Activated CD4-positive, alpha-beta memory T cell treated with anti-CD3 and anti-CD28 coated beads, Interleukin-2, amount 10 ng/mL, durations not matched to agents 7 days and 5 days (primary cell): ENCODE measurements around the gene EIF6. TPM values are rescaled to one million over a fixed set of nuclear protein-coding genes. Genes with fewer than 3 reads are reported as not detected.

Experiments
- CTCF ChIA-PET: fragments of 350-600 bp; sonication (Branson Sonifier 250); formaldehyde crosslinking; loops from one replicate; lab custom pipeline; 2021; ENCODE audit warnings: antibody characterized with exemption, inconsistent platforms; lab: Charles Lee
- POLR2A ChIA-PET: fragments of 350-600 bp; sonication (Branson Sonifier 250); formaldehyde crosslinking; loops from one replicate; lab custom pipeline; 2021; ENCODE audit warnings: antibody characterized with exemption; lab: Charles Lee
- DNase-seq: peaks from one replicate; pipeline ENCODE4 v3.0.0-alpha.2; 2020
- H3K27ac Mint-ChIP-seq: one replicate; pipeline ENCODE4 v1.8.0; 2021; ENCODE audit warnings: mild to moderate bottlenecking, mixed read lengths
- H3K27me3 Mint-ChIP-seq: one replicate; pipeline ENCODE4 v1.8.0; 2021; ENCODE audit warnings: mixed read lengths
- H3K36me3 Mint-ChIP-seq: one replicate; pipeline ENCODE4 v1.8.0; 2021; ENCODE audit warnings: low read depth, mixed read lengths
- H3K4me1 Mint-ChIP-seq: one replicate; pipeline ENCODE4 v1.8.0; 2021; ENCODE audit warnings: mixed read lengths
- H3K4me3 Mint-ChIP-seq: one replicate; pipeline ENCODE4 v1.8.0; 2021; ENCODE audit warnings: mild to moderate bottlenecking, mixed read lengths
- H3K9me3 Mint-ChIP-seq: one replicate; pipeline ENCODE4 v1.8.0; 2021; ENCODE audit warnings: mixed read lengths
- total RNA-seq, 2 experiments: library from RNA; stranded (reverse); gene quantifications; one replicate each; pipeline ENCODE4 v1.2.3, GENCODE V29; 2021

EIF6 gene
- 10 to 100 TPM; 86.1 to 91.3 TPM for total RNA-seq

GRCh38 chr20:35284267-35284991 lies at the start of gene EIF6:
Gene EIF6, minus strand, starts transcription at chr20:35284772. Its CDS starts 285 bp downstream, at chr20:35284487.
- H3K27ac Mint-ChIP-seq: peak within 1 kb of the TSS; percentile 89
- peak within 1 kb of the TSS; percentile 91 for H3K4me3 Mint-ChIP-seq
- no peaks in the 10 kb centered on the region for H3K27me3 Mint-ChIP-seq
- H3K36me3 Mint-ChIP-seq: peaks cover 26% of the 10 kb centered on the region
- ChIA-PET CTCF (interaction anchor here (0.7 to 2.1 kb wide), 8 partner anchors 16 to 171 kb away, joined by 3 to 12 read pairs (median 6); partner anchors contain the start of gene CEP250), POLR2A (interaction anchor here (0.7 to 3.0 kb wide), 22 partner anchors 9 to 1370 kb away, joined by 3 to 28 read pairs (median 4); partner anchors contain the start of genes CEP250, EDEM2, EIF2S2 and RBM39)
- peak; percentile 79 for DNase-seq
- no peaks in the 10 kb centered on the region for H3K9me3 Mint-ChIP-seq
- H3K4me1 Mint-ChIP-seq: peaks cover 36% of the 10 kb centered on the region

- DNase-seq: no peak
- ChIA-PET POLR2A (no interaction called here), CTCF (interaction anchor here (5.0 kb wide), 1 partner anchor 29 kb away, joined by 95 read pairs; no protein-coding TSS in a partner anchor)
- Mint-ChIP-seq H3K27me3 (no peaks in the 10 kb centered on the region), H3K4me1 (peaks cover 6% of the 10 kb centered on the region), H3K9me3 (no peaks in the 10 kb centered on the region), H3K4me3 (no peak overlapping the region), H3K27ac (no peak overlapping the region), H3K36me3 (no peaks in the 10 kb centered on the region)
Observed at GRCh38 chr20:35333606-35334005, 49.0 kb upstream of the EIF6 start.

- DNase-seq: no peak
- H3K36me3 Mint-ChIP-seq: no peaks in the 10 kb centered on the region
- POLR2A ChIA-PET: no interaction called here
- H3K4me3 Mint-ChIP-seq: no peak overlapping the region
- no peaks in the 10 kb centered on the region for H3K9me3 Mint-ChIP-seq
- H3K27me3 Mint-ChIP-seq: no peaks in the 10 kb centered on the region
- peaks cover 6% of the 10 kb centered on the region for H3K4me1 Mint-ChIP-seq
- CTCF ChIA-PET: interaction anchor here (5.0 kb wide), 1 partner anchor 28 kb away, joined by 95 read pairs; no protein-coding TSS in a partner anchor
- H3K27ac Mint-ChIP-seq: no peak overlapping the region
Observed at GRCh38 chr20:35332540-35333200, 48.1 kb upstream of the EIF6 start.

GRCh38 chr20:35329435-35330139 lies 45.0 kb upstream of the EIF6 start:
- H3K4me1 Mint-ChIP-seq: peaks cover 8% of the 10 kb centered on the region
- no peak overlapping the region for H3K4me3 Mint-ChIP-seq
- no peak overlapping the region for H3K27ac Mint-ChIP-seq
- CTCF ChIA-PET: interaction anchor here (0.9 to 5.0 kb wide), 14 partner anchors 9 to 127 kb away, joined by 3 to 95 read pairs (median 4); partner anchors contain the start of gene MMP24OS
- H3K27me3 Mint-ChIP-seq: no peaks in the 10 kb centered on the region
- H3K36me3 Mint-ChIP-seq: no peaks in the 10 kb centered on the region
- peak; percentile 69 for DNase-seq
- no peaks in the 10 kb centered on the region for H3K9me3 Mint-ChIP-seq
- POLR2A ChIA-PET: interaction anchor here (1.0 to 1.5 kb wide), 4 partner anchors 13 to 52 kb away, joined by 3 to 7 read pairs (median 4); partner anchors contain the start of gene MMP24OS

- H3K4me3 Mint-ChIP-seq: no peak overlapping the region
- CTCF ChIA-PET: interaction anchor here (0.9 to 5.0 kb wide), 9 partner anchors 8 to 51 kb away, joined by 3 to 95 read pairs (median 5); partner anchors contain the start of gene MMP24OS
- H3K27me3 Mint-ChIP-seq: no peaks in the 10 kb centered on the region
- no peak overlapping the region for H3K27ac Mint-ChIP-seq
- no peak for DNase-seq
- POLR2A ChIA-PET: interaction anchor here (1.3 kb wide), 1 partner anchor 25 kb away, joined by 7 read pairs; no protein-coding TSS in a partner anchor
- no peaks in the 10 kb centered on the region for H3K9me3 Mint-ChIP-seq
- H3K4me1 Mint-ChIP-seq: peaks cover 8% of the 10 kb centered on the region
- peaks cover under 1% of the 10 kb centered on the region for H3K36me3 Mint-ChIP-seq
Observed at GRCh38 chr20:35328689-35329088, 44.1 kb upstream of the EIF6 start.

- H3K27ac Mint-ChIP-seq: no peak overlapping the region
- CTCF ChIA-PET: interaction anchor here (5.0 kb wide), 1 partner anchor 23 kb away, joined by 95 read pairs; no protein-coding TSS in a partner anchor
- DNase-seq: no peak
- H3K27me3 Mint-ChIP-seq: no peaks in the 10 kb centered on the region
- peaks cover 5% of the 10 kb centered on the region for H3K36me3 Mint-ChIP-seq
- no peak overlapping the region for H3K4me3 Mint-ChIP-seq
- POLR2A ChIA-PET: no interaction called here
- no peaks in the 10 kb centered on the region for H3K9me3 Mint-ChIP-seq
- H3K4me1 Mint-ChIP-seq: peaks cover 10% of the 10 kb centered on the region
Observed at GRCh38 chr20:35328095-35328685, 43.6 kb upstream of the EIF6 start.

- POLR2A ChIA-PET: no interaction called here
- H3K4me1 Mint-ChIP-seq: peaks cover 14% of the 10 kb centered on the region
Observed at GRCh38 chr20:35327074-35327976, 42.8 kb upstream of the EIF6 start.

GRCh38 chr20:35326740-35327073 lies 42.1 kb upstream of the EIF6 start:
- H3K27ac Mint-ChIP-seq: no peak overlapping the region
- no peak overlapping the region for H3K4me3 Mint-ChIP-seq
- H3K9me3 Mint-ChIP-seq: no peaks in the 10 kb centered on the region
- peaks cover 5% of the 10 kb centered on the region for H3K36me3 Mint-ChIP-seq
- peaks cover 14% of the 10 kb centered on the region for H3K4me1 Mint-ChIP-seq
- CTCF ChIA-PET: interaction anchor here (0.9 kb wide), 1 partner anchor 232 kb away, joined by 5 read pairs; no protein-coding TSS in a partner anchor
- DNase-seq: no peak
- no peaks in the 10 kb centered on the region for H3K27me3 Mint-ChIP-seq
- POLR2A ChIA-PET: no interaction called here

More at GRCh38 chr20:35327074-35327976, 42.8 kb upstream of the EIF6 start:
- DNase-seq: no peak
- CTCF ChIA-PET: interaction anchor here (0.9 kb wide), 1 partner anchor 233 kb away, joined by 5 read pairs; no protein-coding TSS in a partner anchor
- Mint-ChIP-seq H3K4me3 (no peak overlapping the region), H3K36me3 (peaks cover 5% of the 10 kb centered on the region), H3K27me3 (no peaks in the 10 kb centered on the region), H3K27ac (no peak overlapping the region), H3K9me3 (no peaks in the 10 kb centered on the region)

- peaks cover 14% of the 10 kb centered on the region for H3K4me1 Mint-ChIP-seq
- H3K36me3 Mint-ChIP-seq: peaks cover 5% of the 10 kb centered on the region
- no peak overlapping the region for H3K4me3 Mint-ChIP-seq
- no peak overlapping the region for H3K27ac Mint-ChIP-seq
- ChIA-PET CTCF (no interaction called here), POLR2A (no interaction called here)
- no peak for DNase-seq
- H3K9me3 Mint-ChIP-seq: no peaks in the 10 kb centered on the region
- no peaks in the 10 kb centered on the region for H3K27me3 Mint-ChIP-seq
Observed at GRCh38 chr20:35326021-35326739, 41.6 kb upstream of the EIF6 start.

- peaks cover 14% of the 10 kb centered on the region for H3K4me1 Mint-ChIP-seq
- no peak overlapping the region for H3K27ac Mint-ChIP-seq
- ChIA-PET CTCF (no interaction called here), POLR2A (no interaction called here)
- H3K4me3 Mint-ChIP-seq: no peak overlapping the region
- H3K36me3 Mint-ChIP-seq: peaks cover 7% of the 10 kb centered on the region
- H3K9me3 Mint-ChIP-seq: no peaks in the 10 kb centered on the region
- DNase-seq: no peak
- no peaks in the 10 kb centered on the region for H3K27me3 Mint-ChIP-seq
Observed at GRCh38 chr20:35325401-35325800, 40.8 kb upstream of the EIF6 start.
